GM12891 (cell line): Measurements from ENCODE around the gene ATXN10.

Experiments
- DNase-seq: peaks from one replicate; pipeline ENCODE4 v3.0.0; 2011; ENCODE audit warnings: low spot score; ENCODE audit not compliant: insufficient read length
- FAIRE-seq: peaks from 2 replicates; lab custom pipeline; 2011; peaks lifted over from hg19 to GRCh38; lab: Jason Lieb, UNC
- PAX5 ChIP-seq: IDR thresholded peaks from 2 replicates; pipeline ENCODE4 v1.6.1; 2011; ENCODE audit warnings: low read length, moderate library complexity, mild to moderate bottlenecking; ENCODE audit not compliant: insufficient read depth, severe bottlenecking
- POLR2A ChIP-seq: IDR thresholded peaks from 2 replicates; pipeline ENCODE4 v1.6.1; 2011; ENCODE audit warnings: low read depth, low read length, control low read depth
- POLR2AphosphoS5 ChIP-seq: IDR thresholded peaks from 2 replicates; pipeline ENCODE4 v1.6.1; 2011; ENCODE audit warnings: low read depth, low read length, control low read depth
- POU2F2 ChIP-seq: IDR thresholded peaks from 2 replicates; pipeline ENCODE4 v1.6.1; 2011; ENCODE audit warnings: low read depth, mild to moderate bottlenecking, control low read depth, low read length, moderate library complexity
- SPI1 ChIP-seq: IDR thresholded peaks from 2 replicates; pipeline ENCODE4 v1.6.1; 2011; ENCODE audit warnings: low read depth, low read length, control low read depth
- TAF1 ChIP-seq: IDR thresholded peaks from 2 replicates; pipeline ENCODE4 v1.6.1; 2011; ENCODE audit warnings: low read depth, low read length, control low read depth

ATXN10 gene

GRCh38 chr22:45777046-45777851 is 105.6 kb downstream of the ATXN10 start:
- TF ChIP-seq POLR2A = peak; percentile 15; the same call in 1 of the 2 replicates
- TF ChIP-seq POU2F2 = peak; percentile 49; the same call in 1 of the 2 replicates
- TF ChIP-seq PAX5 = no peak
- no peak for TF ChIP-seq TAF1
- no peak for TF ChIP-seq POLR2AphosphoS5
- no peak for TF ChIP-seq SPI1
- DNase-seq (no peak), FAIRE-seq (peak; percentile 84)

DNA sequence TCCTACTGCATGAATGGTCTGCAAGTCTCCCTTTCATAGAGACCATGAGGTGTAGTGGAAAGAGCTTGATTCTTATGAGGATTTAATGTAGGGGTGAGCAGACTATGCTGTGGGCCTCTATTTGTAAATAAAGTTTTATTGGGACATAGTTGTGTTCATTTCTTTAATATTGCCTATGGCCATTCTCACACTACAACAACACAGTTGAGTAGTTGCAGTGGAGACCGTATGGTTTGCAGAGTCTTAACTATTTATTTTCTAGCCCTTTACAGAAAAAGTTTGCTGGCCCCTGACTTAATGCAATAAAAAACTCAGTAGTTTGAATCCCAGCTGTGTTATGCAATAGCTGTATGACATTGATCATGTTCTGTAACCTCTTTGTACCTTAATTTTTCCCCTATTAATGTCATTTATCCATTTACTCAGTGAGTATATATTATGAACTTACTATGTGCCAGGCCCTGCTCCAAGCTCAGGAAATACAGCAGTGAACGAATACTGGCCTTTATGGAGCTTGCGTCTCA is 106.3 kb downstream of the ATXN10 start:
- FAIRE-seq = no peak
- no peak for TF ChIP-seq SPI1
- no peak for TF ChIP-seq POU2F2
- TF ChIP-seq POLR2A = no peak
- TF ChIP-seq TAF1 = no peak
- TF ChIP-seq POLR2AphosphoS5 = no peak
- no peak for TF ChIP-seq PAX5
- DNase-seq = no peak

DNA sequence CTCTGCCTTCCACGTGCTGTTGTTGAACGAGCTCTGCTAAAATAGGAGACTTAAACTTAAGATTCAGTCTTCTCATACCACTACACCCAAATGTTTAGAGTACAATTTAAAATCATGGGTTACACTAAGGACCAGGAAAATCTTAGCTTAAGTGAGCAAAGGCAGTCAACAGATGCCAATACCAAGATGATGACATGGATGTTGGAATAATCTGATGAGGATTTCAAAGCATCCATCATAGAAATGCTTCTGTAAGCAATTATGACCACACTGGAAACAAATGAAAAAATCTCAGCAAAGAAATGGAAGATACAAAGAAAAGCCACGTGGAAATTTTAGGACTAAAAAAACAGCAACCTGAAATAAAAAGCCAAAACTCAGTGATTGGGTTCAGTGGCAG is 109.8 kb downstream of the ATXN10 start:
- TF ChIP-seq POLR2A = no peak
- TF ChIP-seq POLR2AphosphoS5 = no peak
- no peak for TF ChIP-seq SPI1
- no peak for FAIRE-seq
- DNase-seq = no peak

GRCh38 chr22:45781966-45782365 is 110.3 kb downstream of the ATXN10 start:
- no peak for TF ChIP-seq POLR2AphosphoS5
- TF ChIP-seq SPI1 = no peak
- TF ChIP-seq PAX5 = no peak
- no peak for TF ChIP-seq TAF1
- TF ChIP-seq POLR2A = no peak
- TF ChIP-seq POU2F2 = no peak
- FAIRE-seq = no peak
- no peak for DNase-seq

DNA sequence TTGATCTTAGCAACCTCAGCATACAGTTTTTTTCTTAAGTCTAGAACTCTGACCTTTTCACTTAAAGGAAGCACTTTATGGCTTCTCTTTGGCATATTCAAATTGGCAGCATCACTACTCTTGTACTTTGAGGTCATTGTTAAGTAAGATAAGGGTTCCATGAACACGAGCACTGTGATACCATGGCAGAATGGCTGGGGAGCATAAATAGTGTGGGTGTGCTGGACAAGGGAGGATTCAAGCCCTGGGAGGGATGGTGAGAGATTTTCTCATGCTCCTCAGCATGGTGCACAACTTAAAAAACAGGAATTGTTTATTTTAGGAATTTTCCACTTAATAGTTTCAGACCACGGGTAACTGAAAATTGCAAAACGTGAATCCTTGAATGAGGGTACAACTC is 111.4 kb downstream of the ATXN10 start:
- FAIRE-seq (peak; percentile 45), DNase-seq (no peak)

DNA sequence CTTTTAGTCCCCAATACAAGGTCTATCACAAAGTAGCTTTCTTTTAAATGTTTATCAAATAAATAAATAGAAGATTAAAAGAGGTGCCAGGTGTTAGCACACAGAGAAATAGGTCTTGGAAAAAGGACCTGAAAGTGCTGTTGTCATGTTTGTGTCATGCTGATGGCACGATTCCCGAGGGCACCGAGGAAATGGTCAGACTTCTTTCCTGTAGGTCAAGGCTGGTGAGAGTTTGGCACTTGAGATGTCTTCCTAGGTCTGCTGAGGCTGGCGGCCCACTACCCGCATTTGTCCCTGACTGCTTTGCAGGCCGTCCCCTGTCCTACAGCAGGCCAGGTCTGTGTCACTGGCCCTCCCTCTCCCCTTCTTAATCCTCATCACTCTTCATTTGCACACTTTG is 112.1 kb downstream of the ATXN10 start:
- FAIRE-seq = peak; percentile 82

More for the DNA sequence above, 111.4 kb downstream of the ATXN10 start:
- TF ChIP-seq PAX5 (no peak), POU2F2 (no peak), POLR2AphosphoS5 (no peak), SPI1 (no peak), POLR2A (no peak), TAF1 (no peak)

GRCh38 chr22:45784357-45785277 is 113.0 kb downstream of the ATXN10 start:
- TF ChIP-seq POU2F2 (0 out of 2 replicates have a peak, but pooled peaks have one; percentile 19), TAF1 (0 out of 2 replicates have a peak, but pooled peaks have one; percentile 23), PAX5 (no peak), SPI1 (no peak), POLR2A (peak; percentile 24; the same call in 1 of the 2 replicates)
- FAIRE-seq (peak; percentile 93), DNase-seq (no peak)

More for the DNA sequence above, 112.1 kb downstream of the ATXN10 start:
- no peak for TF ChIP-seq TAF1
- DNase-seq = no peak

GRCh38 chr22:45785458-45785857 is 113.8 kb downstream of the ATXN10 start:
- DNase-seq (no peak), FAIRE-seq (peak; percentile 87)
- TF ChIP-seq POU2F2 (no peak), POLR2AphosphoS5 (peak; percentile 50; the same call in 1 of the 2 replicates)

- no peak for DNase-seq
- TF ChIP-seq SPI1 (no peak), PAX5 (no peak), TAF1 (no peak), POLR2AphosphoS5 (no peak)
- FAIRE-seq = no peak
Measured at GRCh38 chr22:45786726-45787125, 115.1 kb downstream of the ATXN10 start.

DNA sequence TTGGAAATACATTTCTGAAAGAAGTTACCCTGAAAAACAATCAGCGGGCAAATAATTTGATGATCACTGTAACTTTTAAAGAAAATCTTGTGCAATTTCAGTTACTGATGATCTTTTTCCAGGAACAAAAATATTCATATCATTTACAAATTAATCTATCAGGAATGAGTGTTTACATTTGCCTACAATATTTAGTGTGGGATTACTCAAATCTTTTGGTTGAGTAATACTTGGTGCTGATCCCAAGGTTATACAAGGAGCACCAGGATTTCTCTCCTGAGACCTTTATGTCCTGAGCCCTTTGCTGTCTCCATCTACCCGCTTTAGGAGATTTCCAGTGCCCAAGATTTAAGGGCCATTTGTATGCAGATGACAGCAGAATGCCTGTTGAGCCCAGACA is 116.1 kb downstream of the ATXN10 start:
- FAIRE-seq = no peak
- TF ChIP-seq TAF1 (no peak), POLR2A (no peak), POU2F2 (no peak), SPI1 (no peak), POLR2AphosphoS5 (no peak), PAX5 (no peak)

More for the DNA sequence above, 116.1 kb downstream of the ATXN10 start:
- DNase-seq = no peak
